K562 (cell line): ENCODE results near the gene SLC4A2. TPM values are rescaled to one million over a fixed set of nuclear protein-coding genes. Genes with fewer than 3 reads are reported as not detected.

Source experiments
- BHLHE40 ChIP-seq: IDR thresholded peaks from 2 replicates; pipeline ENCODE4 v1.6.1; 2011; ENCODE audit warnings: low read length, improper control_type of control experiment
- GTF2A2 ChIP-seq: IDR thresholded peaks from 2 replicates; pipeline ENCODE4 v1.6.1; 2016; ENCODE audit warnings: mild to moderate bottlenecking, missing genetic modification characterization, missing compliant biosample characterization
- HDAC3 ChIP-seq: fragments of 450-650 bp; IDR thresholded peaks from 2 replicates; pipeline ENCODE4 v1.6.1; 2018; ENCODE audit warnings: borderline replicate concordance, mild to moderate bottlenecking, moderate library complexity; ENCODE audit not compliant: partially characterized antibody
- HEY1 ChIP-seq: fragments of 250-450 bp; sonication (Bioruptor Pico); IDR thresholded peaks from 2 replicates; pipeline ENCODE4 v1.5.0; 2020; ENCODE audit warnings: mild to moderate bottlenecking, moderate library complexity, borderline replicate concordance
- JUN ChIP-seq, 2 experiments: sonication (generic) in 1 of 2; formaldehyde crosslinking in 1 of 2; IDR thresholded peaks; 2 replicates each; pipeline versions ENCODE4 v1.6.1 to v1.8.0; 2012 to 2022; ENCODE audit warnings: borderline replicate concordance in 2 of 2, mild to moderate bottlenecking in 2 of 2, improper control_type of control experiment in 1 of 2, low read depth in 1 of 2, low read length in 1 of 2, missing genetic modification reagents in 1 of 2
- MXD1 ChIP-seq: fragments of 250-450 bp; sonication (Bioruptor Pico); IDR thresholded peaks from 2 replicates; pipeline ENCODE4 v1.8.0; 2021; ENCODE audit warnings: borderline replicate concordance, mild to moderate bottlenecking, moderate library complexity; ENCODE audit not compliant: poor library complexity, severe bottlenecking
- MYC ChIP-seq, 2 experiments: fragments of 250-450 bp in 1 of 2; sonication (Bioruptor Pico) in 1 of 2; IDR thresholded peaks; 2 replicates each; pipeline versions ENCODE4 v1.5.1 to v1.6.1; 2012 to 2021; ENCODE audit warnings: low read depth in 2 of 2, borderline replicate concordance in 1 of 2, improper control_type of control experiment in 1 of 2, low read length in 1 of 2, mild to moderate bottlenecking in 1 of 2, moderate library complexity in 1 of 2
- NR4A1 ChIP-seq, 2 experiments: fragments of 250-450 bp in 1 of 2; fragments of 450-650 bp in 1 of 2; sonication (Bioruptor Pico) in 1 of 2; IDR thresholded peaks; 2 replicates each; pipeline versions ENCODE4 v1.4.0 to v1.6.1; 2016 to 2020; ENCODE audit warnings: mild to moderate bottlenecking in 2 of 2, missing compliant biosample characterization in 1 of 2, missing genetic modification characterization in 1 of 2, moderate library complexity in 1 of 2
- POLR2AphosphoS2 ChIP-seq: IDR thresholded peaks from 2 replicates; pipeline ENCODE4 v1.6.1; 2012; ENCODE audit warnings: low read length, improper control_type of control experiment
- POLR2G ChIP-seq: fragments of 200-400 bp; formaldehyde crosslinking; IDR thresholded peaks from 2 replicates; pipeline ENCODE4 v1.6.1; 2017; ENCODE audit warnings: low read depth, mild to moderate bottlenecking, antibody characterized with exemption, low read length, moderate library complexity
- SMAD3 ChIP-seq: fragments of 450-650 bp; formaldehyde crosslinking; conservative IDR thresholded peaks from 2 replicates; pipeline ENCODE4 v1.4.0; 2020; ENCODE audit warnings: mild to moderate bottlenecking
- SMARCA5 ChIP-seq: fragments of 450-650 bp; IDR thresholded peaks from 2 replicates; pipeline ENCODE4 v1.6.1; 2016
- SMARCE1 ChIP-seq: fragments of 450-650 bp; IDR thresholded peaks from 2 replicates; pipeline ENCODE4 v1.7.1; 2016; ENCODE audit warnings: mild to moderate bottlenecking
- TOE1 ChIP-seq, 2 experiments: fragments of 450-650 bp in 1 of 2; sonication (generic) in 1 of 2; formaldehyde crosslinking in 1 of 2; IDR thresholded peaks; 2 replicates each; pipeline versions ENCODE4 v1.7.1 to v1.8.0; 2016 to 2022; ENCODE audit warnings: borderline replicate concordance in 2 of 2, mild to moderate bottlenecking in 2 of 2, antibody characterized with exemption in 1 of 2, inconsistent platforms in 1 of 2, low read depth in 1 of 2, missing genetic modification reagents in 1 of 2, moderate library complexity in 1 of 2
- ZNF134 ChIP-seq: fragments of 250-450 bp; sonication (Bioruptor Pico); conservative IDR thresholded peaks from 2 replicates; pipeline ENCODE4 v1.4.0; 2020
- ZNF174 ChIP-seq: fragments of 250-450 bp; sonication (Bioruptor Pico); IDR thresholded peaks from 2 replicates; pipeline ENCODE4 v1.4.0; 2020; ENCODE audit warnings: mild to moderate bottlenecking
- ZNF253 ChIP-seq: fragments of 250-450 bp; sonication (Bioruptor Pico); conservative IDR thresholded peaks from 2 replicates; pipeline ENCODE4 v1.6.1; 2021; ENCODE audit warnings: mild to moderate bottlenecking
- ZNF263 ChIP-seq: sonication (generic); formaldehyde crosslinking; IDR thresholded peaks from 2 replicates; pipeline ENCODE4 v1.8.0; 2022; ENCODE audit warnings: mild to moderate bottlenecking, missing genetic modification reagents, borderline replicate concordance
- ZNF282 ChIP-seq: sonication (generic); formaldehyde crosslinking; IDR thresholded peaks from 2 replicates; pipeline ENCODE4 v1.8.1; 2023; ENCODE audit warnings: missing genetic modification reagents
- ZNF408 ChIP-seq: fragments of 250-450 bp; sonication (Bioruptor Pico); IDR thresholded peaks from 2 replicates; pipeline ENCODE4 v1.4.0; 2020; ENCODE audit warnings: low read depth, mild to moderate bottlenecking, moderate library complexity
- polyA plus RNA-seq, 8 experiments: library from polyadenylated mRNA; depleted of rRNA in 4 of 8; stranded (reverse) in 5 of 8; unstranded in 3 of 8; fragments of >200 nt; fragmentation: Nextera tagmentation in 2 of 8; fragmentation: Illumina TruSeq in 1 of 8; extraction: Ambion mirVana in 2 of 8; extraction: Trizol in 1 of 8; gene quantifications; 2 replicates each; pipeline versions ENCODE4 v1.2.1 to v1.2.3, GENCODE V29; 2011 to 2014; ENCODE audit warnings: inconsistent platforms in 1 of 8, missing spikeins in 1 of 8
- total RNA-seq, 7 experiments: library from RNA; depleted of rRNA in 6 of 7; stranded (reverse); fragments of >200 nt in 6 of 7; fragmentation: Illumina TruSeq in 2 of 7; extraction: Trizol in 2 of 7; gene quantifications; 2 replicates each; pipeline versions ENCODE4 v1.2.1 to v1.2.3, GENCODE V29; 2011 to 2021; ENCODE audit warnings: low replicate concordance in 1 of 7
- TF ChIP-seq, protein P1 (sequence below): fragments of 250-450 bp; sonication (Bioruptor Pico); IDR thresholded peaks from 2 replicates; pipeline ENCODE4 v1.4.0; 2020; ENCODE audit warnings: mild to moderate bottlenecking
- TF ChIP-seq, protein P2 (sequence below): sonication (generic); formaldehyde crosslinking; IDR thresholded peaks from 2 replicates; pipeline ENCODE4 v1.5.0; 2020; ENCODE audit warnings: missing genetic modification reagents
- TF ChIP-seq, protein P3 (sequence below): sonication (generic); formaldehyde crosslinking; IDR thresholded peaks from 2 replicates; pipeline ENCODE4 v1.8.0; 2022; ENCODE audit warnings: missing genetic modification reagents, mild to moderate bottlenecking, borderline replicate concordance

The SLC4A2 gene
- total and polyA plus RNA-seq, 9 of the 15 experiments (the other 6 are each of a cell fraction or from before 2014, with no cell fraction given) = 11.4 to 375 (median 130) TPM

DNA sequence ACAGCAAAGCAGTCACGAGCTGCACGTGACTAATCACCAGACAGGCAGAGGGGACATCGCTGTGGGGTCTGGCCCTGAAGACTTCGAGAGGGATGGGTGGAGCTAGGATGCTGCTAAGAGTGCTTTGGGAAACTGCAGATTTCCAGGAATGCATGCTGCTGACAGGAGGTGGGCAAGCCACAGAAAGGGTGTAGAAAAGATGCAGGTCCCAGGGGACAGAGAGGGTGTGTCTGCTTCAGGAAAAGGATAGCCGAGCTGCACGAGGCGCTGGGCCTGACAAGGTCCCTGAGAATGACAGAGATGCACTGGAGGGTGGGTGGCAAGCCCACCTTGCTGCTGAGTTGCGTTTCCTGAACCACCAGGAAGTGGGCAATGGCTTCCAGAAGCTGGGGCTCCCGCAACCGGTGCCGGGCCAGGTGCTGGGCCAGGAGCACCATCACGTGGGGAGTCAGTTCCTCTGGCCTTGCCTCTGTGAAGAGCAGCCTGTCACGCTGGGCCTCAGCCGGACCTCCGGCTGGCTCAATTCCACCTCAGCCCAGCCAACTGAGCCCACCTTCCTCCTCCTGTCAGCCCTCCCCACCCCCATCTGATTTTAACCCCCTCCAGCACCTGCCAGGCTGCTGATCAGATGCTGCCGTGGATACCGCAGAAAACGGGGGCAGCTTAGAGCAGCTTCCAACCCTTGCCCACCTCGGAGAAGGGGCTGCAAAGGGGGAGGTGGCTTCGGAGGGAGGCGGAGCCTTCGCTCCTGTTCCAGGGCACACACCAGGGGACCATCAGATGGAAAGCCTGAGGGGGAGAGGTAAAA, 19.0 kb downstream of the SLC4A2 start (continued):
- TF ChIP-seq, protein P1, sequence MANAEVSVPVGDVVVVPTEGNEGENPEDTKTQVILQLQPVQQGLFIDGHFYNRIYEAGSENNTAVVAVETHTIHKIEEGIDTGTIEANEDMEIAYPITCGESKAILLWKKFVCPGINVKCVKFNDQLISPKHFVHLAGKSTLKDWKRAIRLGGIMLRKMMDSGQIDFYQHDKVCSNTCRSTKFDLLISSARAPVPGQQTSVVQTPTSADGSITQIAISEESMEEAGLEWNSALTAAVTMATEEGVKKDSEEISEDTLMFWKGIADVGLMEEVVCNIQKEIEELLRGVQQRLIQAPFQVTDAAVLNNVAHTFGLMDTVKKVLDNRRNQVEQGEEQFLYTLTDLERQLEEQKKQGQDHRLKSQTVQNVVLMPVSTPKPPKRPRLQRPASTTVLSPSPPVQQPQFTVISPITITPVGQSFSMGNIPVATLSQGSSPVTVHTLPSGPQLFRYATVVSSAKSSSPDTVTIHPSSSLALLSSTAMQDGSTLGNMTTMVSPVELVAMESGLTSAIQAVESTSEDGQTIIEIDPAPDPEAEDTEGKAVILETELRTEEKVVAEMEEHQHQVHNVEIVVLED = no peak
- peak; percentile 59; the same call in 1 of the 2 replicates for TF ChIP-seq TOE1 (IDR thresholded peaks at IDR 0.05; ENCODE audit: borderline replicate concordance)
- no peak for TF ChIP-seq TOE1 (CRISPR knock-in tag; IDR thresholded peaks at IDR 0.05; ENCODE audit: borderline replicate concordance, low read depth)
- TF ChIP-seq SMARCA5 = no peak
- TF ChIP-seq ZNF282 (CRISPR knock-in tag) = no peak
- 0 out of 2 replicates have a peak, but pooled peaks have one; percentile 36 for TF ChIP-seq NR4A1 (CRISPR knock-in tag; IDR thresholded peaks at IDR 0.05)
- TF ChIP-seq NR4A1 (tag; IDR thresholded peaks at IDR 0.05) = no peak
- no peak for TF ChIP-seq SMAD3
- peak; percentile 95 for TF ChIP-seq BHLHE40
- TF ChIP-seq MXD1 (CRISPR knock-in tag) = no peak
- peak; percentile 27 for TF ChIP-seq POLR2AphosphoS2
- no peak for TF ChIP-seq MYC (IDR thresholded peaks at IDR 0.05; ENCODE audit: low read depth, low read length)
- no peak for TF ChIP-seq MYC (CRISPR knock-in tag; IDR thresholded peaks at IDR 0.05; ENCODE audit: borderline replicate concordance, low read depth)
- TF ChIP-seq, protein P2, sequence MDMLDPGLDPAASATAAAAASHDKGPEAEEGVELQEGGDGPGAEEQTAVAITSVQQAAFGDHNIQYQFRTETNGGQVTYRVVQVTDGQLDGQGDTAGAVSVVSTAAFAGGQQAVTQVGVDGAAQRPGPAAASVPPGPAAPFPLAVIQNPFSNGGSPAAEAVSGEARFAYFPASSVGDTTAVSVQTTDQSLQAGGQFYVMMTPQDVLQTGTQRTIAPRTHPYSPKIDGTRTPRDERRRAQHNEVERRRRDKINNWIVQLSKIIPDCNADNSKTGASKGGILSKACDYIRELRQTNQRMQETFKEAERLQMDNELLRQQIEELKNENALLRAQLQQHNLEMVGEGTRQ = peak; percentile 78
- TF ChIP-seq, protein P3, sequence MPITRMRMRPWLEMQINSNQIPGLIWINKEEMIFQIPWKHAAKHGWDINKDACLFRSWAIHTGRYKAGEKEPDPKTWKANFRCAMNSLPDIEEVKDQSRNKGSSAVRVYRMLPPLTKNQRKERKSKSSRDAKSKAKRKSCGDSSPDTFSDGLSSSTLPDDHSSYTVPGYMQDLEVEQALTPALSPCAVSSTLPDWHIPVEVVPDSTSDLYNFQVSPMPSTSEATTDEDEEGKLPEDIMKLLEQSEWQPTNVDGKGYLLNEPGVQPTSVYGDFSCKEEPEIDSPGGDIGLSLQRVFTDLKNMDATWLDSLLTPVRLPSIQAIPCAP (CRISPR knock-in tag) = no peak
- TF ChIP-seq HDAC3 = no peak
- TF ChIP-seq ZNF263 (CRISPR knock-in tag) = no peak
- TF ChIP-seq ZNF253 (CRISPR knock-in tag) = no peak
- TF ChIP-seq ZNF134 (CRISPR knock-in tag) = no peak
- no peak for TF ChIP-seq GTF2A2 (tag)
- TF ChIP-seq POLR2G = peak; percentile 70
- no peak for TF ChIP-seq ZNF408 (CRISPR knock-in tag)
- no peak for TF ChIP-seq ZNF174 (CRISPR knock-in tag)
- TF ChIP-seq JUN (IDR thresholded peaks at IDR 0.05; ENCODE audit: borderline replicate concordance, low read depth, low read length) = no peak
- TF ChIP-seq JUN (CRISPR knock-in tag; IDR thresholded peaks at IDR 0.05; ENCODE audit: borderline replicate concordance) = no peak
- no peak for TF ChIP-seq HEY1 (CRISPR knock-in tag)
- TF ChIP-seq SMARCE1 = no peak
